ENCODE measurements around the gene PHRF1.

Gene PHRF1

GRCh38 chr11:531919-532526 lies 44.2 kb upstream of the PHRF1 start:
- H3K4me3 ChIP-seq (ENCODE audit: low read length): no peak overlapping the region
- DNase-seq (ENCODE audit: low read depth): no peak
- TF ChIP-seq CTCF (conservative IDR thresholded peaks at IDR 0.05; ENCODE audit: low read length): no peak

GRCh38 chr11:532527-532985 lies 43.7 kb upstream of the PHRF1 start:
- H3K4me3 ChIP-seq (ENCODE audit: low read length): no peak overlapping the region
- DNase-seq (ENCODE audit: low read depth): no peak
- TF ChIP-seq CTCF (conservative IDR thresholded peaks at IDR 0.05; ENCODE audit: low read length): no peak

GRCh38 chr11:532986-533585 lies 43.2 kb upstream of the PHRF1 start:
- no peak for DNase-seq (ENCODE audit: low read depth)
- no peak overlapping the region for H3K4me3 ChIP-seq (ENCODE audit: low read length)
- no peak for TF ChIP-seq CTCF (conservative IDR thresholded peaks at IDR 0.05; ENCODE audit: low read length)

GRCh38 chr11:533586-534395 lies 42.5 kb upstream of the PHRF1 start:
- DNase-seq (ENCODE audit: low read depth): no peak
- peak overlapping the region; percentile 72 for H3K4me3 ChIP-seq (ENCODE audit: low read length)
- TF ChIP-seq CTCF (conservative IDR thresholded peaks at IDR 0.05; ENCODE audit: low read length): no peak

GRCh38 chr11:534396-535209 lies 41.7 kb upstream of the PHRF1 start:
- no peak for TF ChIP-seq CTCF (conservative IDR thresholded peaks at IDR 0.05; ENCODE audit: low read length)
- peak; percentile 25 for DNase-seq (ENCODE audit: low read depth)
- peak overlapping the region; percentile 72 for H3K4me3 ChIP-seq (ENCODE audit: low read length)

- TF ChIP-seq CTCF (conservative IDR thresholded peaks at IDR 0.05; ENCODE audit: low read length): no peak
- peak overlapping the region; percentile 72 for H3K4me3 ChIP-seq (ENCODE audit: low read length)
- no peak for DNase-seq (ENCODE audit: low read depth)
Observed at GRCh38 chr11:535210-535518, 41.1 kb upstream of the PHRF1 start.
